ENCODE measurements around the gene EPB41L4A.

The EPB41L4A gene

GRCh38 chr5:112355058-112355685 lies 63.9 kb downstream of the EPB41L4A start:
- no peak for DNase-seq (ENCODE audit: low read depth)

- DNase-seq (ENCODE audit: low read depth): no peak
These were observed 65.4 kb downstream of the EPB41L4A start for GRCh38 chr5:112353678-112354077.

- DNase-seq (ENCODE audit: low read depth): no peak
These were observed 67.9 kb downstream of the EPB41L4A start for GRCh38 chr5:112351225-112351624.

- DNase-seq (ENCODE audit: low read depth): no peak
These were observed 68.5 kb downstream of the EPB41L4A start for GRCh38 chr5:112350626-112351025.

GRCh38 chr5:112349371-112349770 lies 69.7 kb downstream of the EPB41L4A start:
- no peak for DNase-seq (ENCODE audit: low read depth)

- DNase-seq (ENCODE audit: low read depth): no peak
These were observed 70.2 kb downstream of the EPB41L4A start for GRCh38 chr5:112348915-112349314.

- no peak for DNase-seq (ENCODE audit: low read depth)
These were observed 70.7 kb downstream of the EPB41L4A start for GRCh38 chr5:112348387-112348786.

- no peak for DNase-seq (ENCODE audit: low read depth)
These were observed 72.5 kb downstream of the EPB41L4A start for GRCh38 chr5:112346411-112347044.

- no peak for DNase-seq (ENCODE audit: low read depth)
These were observed 74.5 kb downstream of the EPB41L4A start for GRCh38 chr5:112344540-112344939.

GRCh38 chr5:112342389-112342788 lies 76.7 kb downstream of the EPB41L4A start:
- DNase-seq (ENCODE audit: low read depth): no peak

GRCh38 chr5:112339761-112340160 lies 79.3 kb downstream of the EPB41L4A start:
- DNase-seq (ENCODE audit: low read depth): no peak

GRCh38 chr5:112338681-112339337 lies 80.3 kb downstream of the EPB41L4A start:
- peak; percentile 18 for DNase-seq (ENCODE audit: low read depth)

- DNase-seq (ENCODE audit: low read depth): no peak
These were observed 85.7 kb downstream of the EPB41L4A start for GRCh38 chr5:112333331-112333781.

GRCh38 chr5:112331892-112332291 lies 87.2 kb downstream of the EPB41L4A start:
- no peak for DNase-seq (ENCODE audit: low read depth)

- DNase-seq (ENCODE audit: low read depth): no peak
These were observed 89.5 kb downstream of the EPB41L4A start for GRCh38 chr5:112329419-112330090.

GRCh38 chr5:112323166-112323565 lies 95.9 kb downstream of the EPB41L4A start:
- no peak for DNase-seq (ENCODE audit: low read depth)

- no peak for DNase-seq (ENCODE audit: low read depth)
These were observed 98.7 kb downstream of the EPB41L4A start for GRCh38 chr5:112320408-112320807.

- DNase-seq (ENCODE audit: low read depth): no peak
These were observed 100.7 kb downstream of the EPB41L4A start for GRCh38 chr5:112318346-112318745.

- no peak for DNase-seq (ENCODE audit: low read depth)
These were observed 101.2 kb downstream of the EPB41L4A start for GRCh38 chr5:112317866-112318265.

GRCh38 chr5:112316731-112317130 lies 102.3 kb downstream of the EPB41L4A start:
- DNase-seq (ENCODE audit: low read depth): no peak

GRCh38 chr5:112316006-112316405 lies 103.1 kb downstream of the EPB41L4A start:
- DNase-seq (ENCODE audit: low read depth): no peak
